GM12801 (cell line): ENCODE measurements around the gene PTPRN2.

Experiments used
- CTCF ChIP-seq: IDR thresholded peaks from one replicate; pipeline ENCODE4 v1.5.1; 2011; ENCODE audit warnings: control low read depth; ENCODE audit not compliant: insufficient read length; ENCODE audit errors: extremely low read depth

PTPRN2 gene

GRCh38 chr7:158067219-158067930, 520.2 kb downstream of the PTPRN2 start:
- TF ChIP-seq CTCF, result no peak

GRCh38 chr7:158066085-158066484, 521.5 kb downstream of the PTPRN2 start:
- TF ChIP-seq CTCF, result no peak

GRCh38 chr7:158065340-158065739, 522.3 kb downstream of the PTPRN2 start:
- TF ChIP-seq CTCF, result no peak

- no peak for TF ChIP-seq CTCF
Observed at GRCh38 chr7:158064631-158065030, 523.0 kb downstream of the PTPRN2 start.

GRCh38 chr7:158063850-158064610, 523.6 kb downstream of the PTPRN2 start:
- no peak for TF ChIP-seq CTCF

GRCh38 chr7:158062661-158063060, 525.0 kb downstream of the PTPRN2 start:
- no peak for TF ChIP-seq CTCF

GRCh38 chr7:158061884-158062656, 525.6 kb downstream of the PTPRN2 start:
- no peak for TF ChIP-seq CTCF
